ENCODE results near the gene TMEM150B.

Gene TMEM150B

DNA sequence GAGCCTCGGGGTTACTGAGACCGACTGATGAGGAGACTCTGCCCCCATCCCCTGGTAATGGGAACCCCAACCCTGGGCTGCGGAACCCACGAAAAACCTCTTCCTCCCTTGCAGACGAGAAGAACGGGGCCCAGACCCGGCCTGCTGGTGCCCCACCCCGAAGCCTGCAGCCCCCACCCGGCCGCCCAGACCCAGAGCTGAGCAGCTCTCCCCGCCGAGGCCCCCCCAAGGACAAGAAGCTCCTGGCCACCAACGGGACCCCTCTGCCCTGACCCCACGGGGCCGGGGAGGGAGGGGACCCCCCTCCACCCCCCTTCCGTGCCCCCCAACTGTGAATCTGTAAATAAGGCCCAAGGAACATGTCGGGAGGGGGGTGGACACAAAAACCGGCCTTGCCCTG, 13.3 kb downstream of the TMEM150B start:
- WGBS, result over 99% methylated on average over 12 of the region's 18 CpGs
- no peak overlapping the region for H3K23ac ChIP-seq (ENCODE audit: low read length in 2 of 2)
- H2BK120ac ChIP-seq (ENCODE audit: low read depth, low read length), result no peak overlapping the region

DNA sequence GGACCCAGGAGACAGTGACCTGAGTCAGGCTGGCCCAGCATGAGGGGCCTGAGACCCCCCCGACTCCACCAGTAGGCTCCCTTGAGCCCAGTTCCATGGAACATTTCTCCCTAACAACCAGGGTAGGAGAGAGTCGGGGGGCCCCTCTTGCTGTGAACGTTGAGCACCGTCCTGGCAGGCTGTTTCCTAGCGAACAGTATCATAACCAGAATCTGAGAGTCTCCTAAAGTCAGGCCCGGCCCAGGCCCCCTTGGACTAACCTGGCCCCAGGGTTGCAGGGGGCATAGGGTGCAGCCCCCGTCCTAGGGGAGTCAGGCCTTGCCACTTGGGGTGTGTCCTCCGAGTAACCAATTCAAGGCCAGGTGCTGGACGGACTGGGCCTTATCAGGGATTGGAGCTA, 13.7 kb downstream of the TMEM150B start:
- no peak overlapping the region for H3K4me3 ChIP-seq (ENCODE audit: insufficient read depth in 1 of 2, low read depth in 1 of 2, low read length in 2 of 2)
- no peak overlapping the region for H3K14ac ChIP-seq (ENCODE audit: low read length in 2 of 2)
- no peak overlapping the region for H3K4me2 ChIP-seq (ENCODE audit: low read length, poor library complexity, severe bottlenecking)
- H2BK5ac ChIP-seq (ENCODE audit: low read depth, low read length, poor library complexity, severe bottlenecking), result no peak overlapping the region
- H2BK15ac ChIP-seq (ENCODE audit: low read depth, poor library complexity, severe bottlenecking), result no peak overlapping the region
- no peak for DNase-seq
- peaks cover 5% of the 10 kb centered on the region for H3K4me1 ChIP-seq (ENCODE audit: control insufficient read depth, insufficient read depth, low read depth, low read length)
- no peak overlapping the region for H4K91ac ChIP-seq (ENCODE audit: low read length)
- H2BK120ac ChIP-seq (ENCODE audit: low read depth, low read length), result no peak overlapping the region
- no peak overlapping the region for H3K27ac ChIP-seq (ENCODE audit: low read length, poor library complexity, severe bottlenecking)
- no peaks in the 10 kb centered on the region for H3K79me1 ChIP-seq (replicated peaks; ENCODE audit: low read length, poor library complexity, severe bottlenecking)
- H3K9ac ChIP-seq (ENCODE audit: low read length), result no peak overlapping the region
- no peak overlapping the region for H2BK12ac ChIP-seq (ENCODE audit: low read length in 2 of 2)
- peaks cover 3% of the 10 kb centered on the region for H3K9me3 ChIP-seq (ENCODE audit: control insufficient read depth, low read length)
- H3K27me3 ChIP-seq (ENCODE audit: control insufficient read depth in 1 of 2, insufficient read depth in 1 of 2, low read length in 2 of 2), result no peaks in the 10 kb centered on the region
- H3K4ac ChIP-seq (ENCODE audit: low read depth in 1 of 2, low read length in 2 of 2), result no peak overlapping the region
- no peak overlapping the region for H2AFZ ChIP-seq (ENCODE audit: low read depth, low read length)
- peaks cover 18 to 49% of the 10 kb centered on the region in 2 experiments for H3K36me3 ChIP-seq (ENCODE audit: control insufficient read depth in 1 of 2, insufficient read depth in 2 of 2, low read depth in 1 of 2, low read length in 2 of 2)
- H3K18ac ChIP-seq (ENCODE audit: low read depth in 1 of 2, low read length in 2 of 2), result no peak overlapping the region
- no peak overlapping the region for H4K8ac ChIP-seq (ENCODE audit: low read length)
- no peak overlapping the region for H2AK5ac ChIP-seq (ENCODE audit: low read length, severe bottlenecking)
- WGBS, result 96% methylated on average over 9 of the region's 9 CpGs
- no peak overlapping the region for H3K23ac ChIP-seq (ENCODE audit: low read length in 2 of 2)

More for the DNA sequence above, 13.3 kb downstream of the TMEM150B start:
- H3K4me1 ChIP-seq (ENCODE audit: control insufficient read depth, insufficient read depth, low read depth, low read length), result peaks cover 5% of the 10 kb centered on the region
- no peak overlapping the region for H3K9ac ChIP-seq (ENCODE audit: low read length)
- no peak overlapping the region for H3K4me2 ChIP-seq (ENCODE audit: low read length, poor library complexity, severe bottlenecking)
- no peak overlapping the region for H4K8ac ChIP-seq (ENCODE audit: low read length)
- no peak overlapping the region for H3K14ac ChIP-seq (ENCODE audit: low read length in 2 of 2)
- no peak overlapping the region for H2AFZ ChIP-seq (ENCODE audit: low read depth, low read length)
- no peak overlapping the region for H2AK5ac ChIP-seq (ENCODE audit: low read length, severe bottlenecking)
- no peak for DNase-seq
- no peak overlapping the region for H3K4ac ChIP-seq (ENCODE audit: low read depth in 1 of 2, low read length in 2 of 2)
- no peaks in the 10 kb centered on the region for H3K79me1 ChIP-seq (replicated peaks; ENCODE audit: low read length, poor library complexity, severe bottlenecking)
- no peak overlapping the region for H3K4me3 ChIP-seq (ENCODE audit: insufficient read depth in 1 of 2, low read depth in 1 of 2, low read length in 2 of 2)
- no peak overlapping the region for H3K18ac ChIP-seq (ENCODE audit: low read depth in 1 of 2, low read length in 2 of 2)
- H4K91ac ChIP-seq (ENCODE audit: low read length), result no peak overlapping the region
- peaks cover 3% of the 10 kb centered on the region for H3K9me3 ChIP-seq (ENCODE audit: control insufficient read depth, low read length)
- H2BK5ac ChIP-seq (ENCODE audit: low read depth, low read length, poor library complexity, severe bottlenecking), result no peak overlapping the region
- no peak overlapping the region for H3K27ac ChIP-seq (ENCODE audit: low read length, poor library complexity, severe bottlenecking)
- H3K27me3 ChIP-seq (ENCODE audit: control insufficient read depth in 1 of 2, insufficient read depth in 1 of 2, low read length in 2 of 2), result no peaks in the 10 kb centered on the region
- H2BK15ac ChIP-seq (ENCODE audit: low read depth, poor library complexity, severe bottlenecking), result no peak overlapping the region
- no peak overlapping the region for H2BK12ac ChIP-seq (ENCODE audit: low read length in 2 of 2)
- H3K36me3 ChIP-seq (ENCODE audit: control insufficient read depth in 1 of 2, insufficient read depth in 2 of 2, low read depth in 1 of 2, low read length in 2 of 2), result peaks cover 14 to 45% of the 10 kb centered on the region in 2 experiments

DNA sequence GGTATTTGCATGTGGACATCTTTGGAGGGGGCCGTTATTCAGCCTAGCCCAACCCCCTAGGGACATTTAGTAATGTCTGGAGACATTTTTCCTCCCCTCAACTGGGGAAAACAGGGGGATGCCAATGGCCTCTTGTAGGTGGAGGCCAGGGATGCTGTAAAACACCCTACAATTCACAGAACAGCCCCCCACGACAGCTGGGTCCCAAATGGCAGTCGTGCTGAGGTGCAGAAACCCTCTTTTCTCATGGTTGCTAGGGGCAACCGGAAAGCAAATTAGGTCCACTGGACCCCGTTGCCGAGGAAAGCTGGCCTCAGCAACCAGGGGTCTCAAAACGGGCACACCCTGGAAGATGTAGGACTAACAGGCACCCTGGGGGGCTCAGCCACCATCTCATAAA, 14.6 kb downstream of the TMEM150B start:
- no peak overlapping the region for H3K4me2 ChIP-seq (ENCODE audit: low read length, poor library complexity, severe bottlenecking)
- DNase-seq, result no peak

DNA sequence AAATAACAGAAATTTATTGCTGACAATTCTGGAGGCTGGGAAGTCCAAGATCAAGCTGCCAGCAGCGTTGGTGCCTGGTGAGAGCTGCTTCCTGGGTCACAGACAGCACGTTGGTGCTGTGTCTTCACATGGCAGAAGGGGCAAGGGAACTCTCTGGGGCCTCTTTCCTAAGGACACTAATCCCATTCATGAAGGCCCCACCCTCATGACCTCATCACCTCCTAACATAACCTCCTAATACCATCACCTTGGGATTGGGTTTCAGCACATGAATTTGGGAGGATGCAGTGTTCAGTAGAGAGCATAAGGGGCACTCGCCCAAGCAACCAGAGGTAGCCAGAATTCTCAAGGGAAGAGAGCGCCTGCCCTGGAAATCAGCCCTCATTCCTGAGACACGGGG, 15.7 kb downstream of the TMEM150B start:
- WGBS, result 94% methylated on average over 5 of the region's 5 CpGs
- H2BK120ac ChIP-seq (ENCODE audit: low read depth, low read length), result no peak overlapping the region
- peaks cover 29 to 65% of the 10 kb centered on the region in 2 experiments for H3K36me3 ChIP-seq (ENCODE audit: control insufficient read depth in 1 of 2, insufficient read depth in 2 of 2, low read depth in 1 of 2, low read length in 2 of 2)

More for the DNA sequence above, 14.6 kb downstream of the TMEM150B start:
- H4K8ac ChIP-seq (ENCODE audit: low read length), result no peak overlapping the region
- H2BK120ac ChIP-seq (ENCODE audit: low read depth, low read length), result no peak overlapping the region
- H3K14ac ChIP-seq (ENCODE audit: low read length in 2 of 2), result no peak overlapping the region
- H3K36me3 ChIP-seq (ENCODE audit: control insufficient read depth in 1 of 2, insufficient read depth in 2 of 2, low read depth in 1 of 2, low read length in 2 of 2), result peaks cover 26 to 55% of the 10 kb centered on the region in 2 experiments
- no peak overlapping the region for H2AFZ ChIP-seq (ENCODE audit: low read depth, low read length)
- no peak overlapping the region for H2BK15ac ChIP-seq (ENCODE audit: low read depth, poor library complexity, severe bottlenecking)
- H3K18ac ChIP-seq (ENCODE audit: low read depth in 1 of 2, low read length in 2 of 2), result no peak overlapping the region
- 84% methylated on average over 7 of the region's 7 CpGs for WGBS
- H3K9me3 ChIP-seq (ENCODE audit: control insufficient read depth, low read length), result no peaks in the 10 kb centered on the region
- H2AK5ac ChIP-seq (ENCODE audit: low read length, severe bottlenecking), result no peak overlapping the region
- H3K79me1 ChIP-seq (replicated peaks; ENCODE audit: low read length, poor library complexity, severe bottlenecking), result no peaks in the 10 kb centered on the region
- H2BK5ac ChIP-seq (ENCODE audit: low read depth, low read length, poor library complexity, severe bottlenecking), result no peak overlapping the region
- no peak overlapping the region for H2BK12ac ChIP-seq (ENCODE audit: low read length in 2 of 2)
- H3K4me3 ChIP-seq (ENCODE audit: insufficient read depth in 1 of 2, low read depth in 1 of 2, low read length in 2 of 2), result no peak overlapping the region
- no peak overlapping the region for H3K27ac ChIP-seq (ENCODE audit: low read length, poor library complexity, severe bottlenecking)
- peaks cover 5% of the 10 kb centered on the region for H3K4me1 ChIP-seq (ENCODE audit: control insufficient read depth, insufficient read depth, low read depth, low read length)
- no peak overlapping the region for H3K9ac ChIP-seq (ENCODE audit: low read length)
- H4K91ac ChIP-seq (ENCODE audit: low read length), result no peak overlapping the region
- H3K4ac ChIP-seq (ENCODE audit: low read depth in 1 of 2, low read length in 2 of 2), result no peak overlapping the region
- no peaks in the 10 kb centered on the region for H3K27me3 ChIP-seq (ENCODE audit: control insufficient read depth in 1 of 2, insufficient read depth in 1 of 2, low read length in 2 of 2)
- no peak overlapping the region for H3K23ac ChIP-seq (ENCODE audit: low read length in 2 of 2)

More for the DNA sequence above, 15.7 kb downstream of the TMEM150B start:
- no peak overlapping the region for H3K9ac ChIP-seq (ENCODE audit: low read length)
- no peak overlapping the region for H3K4me2 ChIP-seq (ENCODE audit: low read length, poor library complexity, severe bottlenecking)
- H2AFZ ChIP-seq (ENCODE audit: low read depth, low read length), result no peak overlapping the region
- H3K27ac ChIP-seq (ENCODE audit: low read length, poor library complexity, severe bottlenecking), result no peak overlapping the region
- H3K18ac ChIP-seq (ENCODE audit: low read depth in 1 of 2, low read length in 2 of 2), result no peak overlapping the region
- no peak overlapping the region for H4K91ac ChIP-seq (ENCODE audit: low read length)
- no peak overlapping the region for H3K23ac ChIP-seq (ENCODE audit: low read length in 2 of 2)
- H3K9me3 ChIP-seq (ENCODE audit: control insufficient read depth, low read length), result no peaks in the 10 kb centered on the region
- no peak overlapping the region for H3K14ac ChIP-seq (ENCODE audit: low read length in 2 of 2)
- no peak overlapping the region for H2AK5ac ChIP-seq (ENCODE audit: low read length, severe bottlenecking)
- DNase-seq, result no peak
- no peaks in the 10 kb centered on the region for H3K79me1 ChIP-seq (replicated peaks; ENCODE audit: low read length, poor library complexity, severe bottlenecking)
- H3K4ac ChIP-seq (ENCODE audit: low read depth in 1 of 2, low read length in 2 of 2), result no peak overlapping the region
- H4K8ac ChIP-seq (ENCODE audit: low read length), result no peak overlapping the region
- H2BK12ac ChIP-seq (ENCODE audit: low read length in 2 of 2), result no peak overlapping the region
- H2BK15ac ChIP-seq (ENCODE audit: low read depth, poor library complexity, severe bottlenecking), result no peak overlapping the region
- no peak overlapping the region for H3K4me3 ChIP-seq (ENCODE audit: insufficient read depth in 1 of 2, low read depth in 1 of 2, low read length in 2 of 2)
- peaks cover 5% of the 10 kb centered on the region for H3K4me1 ChIP-seq (ENCODE audit: control insufficient read depth, insufficient read depth, low read depth, low read length)
- H2BK5ac ChIP-seq (ENCODE audit: low read depth, low read length, poor library complexity, severe bottlenecking), result no peak overlapping the region
- H3K27me3 ChIP-seq (ENCODE audit: control insufficient read depth in 1 of 2, insufficient read depth in 1 of 2, low read length in 2 of 2), result no peaks in the 10 kb centered on the region
